Measurements from ENCODE around the gene SLC27A2. TPM values are rescaled to one million over a fixed set of nuclear protein-coding genes. Genes with fewer than 3 reads are reported as not detected.
"Not testable (repeated sequence)": the region's sequence is repeated elsewhere in the genome, so short reads cannot be mapped to it uniquely, and the experiment has no call there.

SLC27A2 gene
- total and polyA plus RNA-seq, 5 experiments from 2014 or later: 0.16 to 0.74 (median 0.21) TPM; not detected in 2

GRCh38 chr15:50145451-50145872 lies 36.5 kb upstream of the SLC27A2 start:
- Mint-ChIP-seq H3K9me3 (no peaks in the 10 kb centered on the region), H3K4me3 (no peak overlapping the region), H3K27ac (no peak overlapping the region), H3K27me3 (peaks cover 0 to 3% (median 0%) of the 10 kb centered on the region in 5 donors), H3K36me3 (no peaks in the 10 kb centered on the region), H3K4me1 (peaks cover 0 to 3% (median 0%) of the 10 kb centered on the region in 4 donors)
- DNase-seq (peak in 3 of 10 donors; percentile 48 to 52 (median 49)), ATAC-seq (no peak)
- POLR2A ChIA-PET: interaction anchor here (0.7 kb wide), 1 partner anchor 1284 kb away, joined by 4 read pairs; no protein-coding TSS in a partner anchor

- H3K4me1 Mint-ChIP-seq: peaks cover 0 to 3% (median 0%) of the 10 kb centered on the region in 4 donors
- peaks cover 0 to 3% (median 0%) of the 10 kb centered on the region in 5 donors for H3K27me3 Mint-ChIP-seq
- H3K27ac Mint-ChIP-seq: no peak overlapping the region
- DNase-seq: no peak
- POLR2A ChIA-PET: no interaction called here
- H3K4me3 Mint-ChIP-seq: no peak overlapping the region
- H3K36me3 Mint-ChIP-seq: no peaks in the 10 kb centered on the region
- no peaks in the 10 kb centered on the region for H3K9me3 Mint-ChIP-seq
- ATAC-seq: no peak
Observed at GRCh38 chr15:50146632-50147031, 35.4 kb upstream of the SLC27A2 start.

- Mint-ChIP-seq H3K27me3 (peaks cover 0 to 3% (median 0%) of the 10 kb centered on the region in 5 donors), H3K36me3 (no peaks in the 10 kb centered on the region), H3K4me3 (no peak overlapping the region), H3K4me1 (peaks cover 0 to 3% (median 0%) of the 10 kb centered on the region in 4 donors), H3K9me3 (peaks cover 0 to 6% (median 0%) of the 10 kb centered on the region in 9 donors), H3K27ac (no peak overlapping the region)
- POLR2A ChIA-PET: no interaction called here
- ATAC-seq (no peak), DNase-seq (no peak)
Observed at GRCh38 chr15:50148362-50148963, 33.5 kb upstream of the SLC27A2 start.

GRCh38 chr15:50149090-50149489 lies 32.9 kb upstream of the SLC27A2 start:
- DNase-seq (no peak), ATAC-seq (no peak)
- Mint-ChIP-seq H3K27ac (no peak overlapping the region), H3K4me3 (no peak overlapping the region), H3K4me1 (peaks cover 0 to 3% (median 0%) of the 10 kb centered on the region in 4 donors), H3K9me3 (peaks cover 0 to 6% (median 0%) of the 10 kb centered on the region in 9 donors), H3K36me3 (no peaks in the 10 kb centered on the region), H3K27me3 (peaks cover 0 to 3% (median 0%) of the 10 kb centered on the region in 5 donors)
- POLR2A ChIA-PET: no interaction called here

- ATAC-seq (no peak), DNase-seq (no peak)
- POLR2A ChIA-PET: no interaction called here
- H3K4me3 Mint-ChIP-seq: no peak overlapping the region
- no peak overlapping the region for H3K27ac Mint-ChIP-seq
- H3K36me3 Mint-ChIP-seq: no peaks in the 10 kb centered on the region
- peaks cover 0 to 10% (median 1%) of the 10 kb centered on the region in 9 donors for H3K9me3 Mint-ChIP-seq
- H3K4me1 Mint-ChIP-seq: peaks cover 0 to 3% (median 0%) of the 10 kb centered on the region in 4 donors
- peaks cover 0 to 3% (median 0%) of the 10 kb centered on the region in 5 donors for H3K27me3 Mint-ChIP-seq
Observed at GRCh38 chr15:50150349-50150748, 31.6 kb upstream of the SLC27A2 start.

- POLR2A ChIA-PET: no interaction called here
- Mint-ChIP-seq H3K4me1 (no peaks in the 10 kb centered on the region), H3K27ac (no peak overlapping the region), H3K36me3 (no peaks in the 10 kb centered on the region), H3K27me3 (peaks cover 0 to 3% (median 0%) of the 10 kb centered on the region in 5 donors), H3K4me3 (no peak overlapping the region), H3K9me3 (peaks cover 0 to 14% (median 3%) of the 10 kb centered on the region in 9 donors)
- DNase-seq (no peak), ATAC-seq (no peak)
Observed at GRCh38 chr15:50150851-50151250, 31.1 kb upstream of the SLC27A2 start.

GRCh38 chr15:50151476-50151875 lies 30.5 kb upstream of the SLC27A2 start:
- Mint-ChIP-seq H3K4me1 (no peaks in the 10 kb centered on the region), H3K27ac (no peak overlapping the region), H3K36me3 (peaks cover 0 to 5% (median 0%) of the 10 kb centered on the region in 3 donors), H3K27me3 (peaks cover 0 to 3% (median 0%) of the 10 kb centered on the region in 5 donors), H3K4me3 (no peak overlapping the region), H3K9me3 (peaks cover 0 to 20% (median 4%) of the 10 kb centered on the region in 9 donors)
- ATAC-seq (no peak), DNase-seq (no peak)
- POLR2A ChIA-PET: no interaction called here

GRCh38 chr15:50158236-50158635 lies 23.8 kb upstream of the SLC27A2 start:
- H3K4me1 Mint-ChIP-seq, ATAC-seq, H3K4me3 Mint-ChIP-seq, H3K27ac Mint-ChIP-seq, DNase-seq, POLR2A ChIA-PET: not testable (repeated sequence)
- H3K9me3 Mint-ChIP-seq: peaks cover 7 to 53% (median 17%) of the 10 kb centered on the region in 9 donors
- peaks cover 2 to 12% (median 5%) of the 10 kb centered on the region in 5 donors for H3K27me3 Mint-ChIP-seq
- peaks cover 0 to 27% (median 0%) of the 10 kb centered on the region in 3 donors for H3K36me3 Mint-ChIP-seq

- Mint-ChIP-seq H3K36me3 (peaks cover 0 to 22% (median 0%) of the 10 kb centered on the region in 3 donors), H3K9me3 (peaks cover 0 to 25% (median 8%) of the 10 kb centered on the region in 9 donors), H3K4me3 (no peak overlapping the region), H3K27me3 (peaks cover 10 to 42% (median 24%) of the 10 kb centered on the region in 5 donors), H3K4me1 (peaks cover 0 to 3% (median 0%) of the 10 kb centered on the region in 4 donors), H3K27ac (no peak overlapping the region)
- no peak for ATAC-seq
- POLR2A ChIA-PET: no interaction called here
- no peak for DNase-seq
Observed at GRCh38 chr15:50162969-50163718, 18.9 kb upstream of the SLC27A2 start.

GRCh38 chr15:50163719-50164410 lies 18.1 kb upstream of the SLC27A2 start:
- Mint-ChIP-seq H3K27me3 (peaks cover 10 to 48% (median 27%) of the 10 kb centered on the region in 5 donors), H3K9me3 (peaks cover 0 to 21% (median 6%) of the 10 kb centered on the region in 9 donors), H3K4me3 (no peak overlapping the region), H3K36me3 (peaks cover 0 to 24% (median 0%) of the 10 kb centered on the region in 3 donors), H3K4me1 (peaks cover 0 to 3% (median 0%) of the 10 kb centered on the region in 4 donors), H3K27ac (no peak overlapping the region)
- no peak for DNase-seq
- ATAC-seq: no peak
- POLR2A ChIA-PET: no interaction called here

- peaks cover 0 to 3% (median 0%) of the 10 kb centered on the region in 4 donors for H3K4me1 Mint-ChIP-seq
- peaks cover 0 to 18% (median 0%) of the 10 kb centered on the region in 3 donors for H3K36me3 Mint-ChIP-seq
- POLR2A ChIA-PET: no interaction called here
- H3K9me3 Mint-ChIP-seq: peaks cover 0 to 15% (median 0%) of the 10 kb centered on the region in 9 donors
- peaks cover 10 to 48% (median 31%) of the 10 kb centered on the region in 5 donors for H3K27me3 Mint-ChIP-seq
- no peak for DNase-seq
- H3K27ac Mint-ChIP-seq: no peak overlapping the region
- no peak overlapping the region for H3K4me3 Mint-ChIP-seq
- no peak for ATAC-seq
Observed at GRCh38 chr15:50164458-50164857, 17.5 kb upstream of the SLC27A2 start.

- Mint-ChIP-seq H3K9me3 (peaks cover 0 to 8% (median 0%) of the 10 kb centered on the region in 9 donors), H3K36me3 (peaks cover 0 to 17% (median 0%) of the 10 kb centered on the region in 3 donors), H3K4me1 (peaks cover 0 to 3% (median 0%) of the 10 kb centered on the region in 4 donors), H3K27me3 (peaks cover 10 to 48% (median 32%) of the 10 kb centered on the region in 5 donors), H3K4me3 (no peak overlapping the region), H3K27ac (peak overlapping the region in 1 of 10 donors; percentile 61)
- POLR2A ChIA-PET: no interaction called here
- no peak for DNase-seq
- ATAC-seq: no peak
Observed at GRCh38 chr15:50166216-50166615, 15.8 kb upstream of the SLC27A2 start.

All from naive thymus-derived CD8-positive, alpha-beta T cell (primary cell).